ENCODE measurements around the gene LMNTD1.
"Not testable (repeated sequence)": the region's sequence is repeated elsewhere in the genome, so short reads cannot be mapped to it uniquely, and the experiment has no call there.

Gene LMNTD1

DNA sequence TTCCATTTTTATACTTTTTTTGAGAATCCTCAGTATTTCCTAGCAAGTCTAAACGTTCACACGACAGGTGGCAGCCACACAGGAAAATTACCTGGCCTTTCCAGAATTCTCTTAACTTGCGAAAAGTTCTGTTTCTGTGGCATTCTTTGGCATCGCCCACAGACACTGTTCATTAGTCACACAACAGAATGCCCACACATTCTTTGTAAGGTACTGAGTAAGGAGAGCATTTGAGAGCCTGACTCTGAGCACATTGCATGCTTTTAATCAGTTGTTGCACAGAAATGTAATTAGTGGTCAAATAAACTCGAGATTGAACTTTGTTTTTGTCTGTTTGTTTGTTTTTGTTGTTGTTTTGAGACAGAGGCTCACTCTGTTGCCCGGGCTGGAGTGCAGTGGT lies 52.4 kb downstream of the LMNTD1 start:
- no peak overlapping the region for H3K9ac ChIP-seq (ENCODE audit: low read length)
- no peaks in the 10 kb centered on the region for H3K4me1 ChIP-seq (ENCODE audit: control insufficient read depth, insufficient read depth, low read length)
- H3K36me3 ChIP-seq (ENCODE audit: control insufficient read depth, insufficient read depth, low read length): no peaks in the 10 kb centered on the region
- no peaks in the 10 kb centered on the region for H3K27me3 ChIP-seq (ENCODE audit: control insufficient read depth, insufficient read depth, low read length)
- H3K4me3 ChIP-seq (ENCODE audit: low read length): no peak overlapping the region
- H3K9me3 ChIP-seq (ENCODE audit: control insufficient read depth, low read length): no peaks in the 10 kb centered on the region

DNA sequence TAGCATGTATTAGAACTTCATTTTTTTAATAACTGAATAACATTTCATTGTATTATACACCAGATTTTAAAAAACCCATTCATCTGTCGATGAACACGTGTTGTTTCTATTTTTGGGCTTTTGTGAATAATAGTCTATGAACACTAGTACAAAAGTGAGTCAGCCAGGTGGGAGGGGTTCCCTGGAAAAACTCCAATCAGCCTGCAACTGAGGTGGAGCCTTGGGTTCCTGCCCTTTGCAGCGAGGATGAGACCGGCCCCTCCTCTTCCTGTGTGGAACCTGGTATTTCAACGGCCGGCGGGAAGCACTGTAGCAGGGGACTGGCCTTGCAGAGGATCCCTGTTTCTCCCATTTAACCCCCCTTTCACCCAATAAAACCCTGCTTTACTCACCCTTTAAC lies 56.1 kb downstream of the LMNTD1 start:
- H3K4me3 ChIP-seq (ENCODE audit: low read length): no peak overlapping the region
- no peaks in the 10 kb centered on the region for H3K36me3 ChIP-seq (ENCODE audit: control insufficient read depth, insufficient read depth, low read length)
- H3K9me3 ChIP-seq (ENCODE audit: control insufficient read depth, low read length): no peaks in the 10 kb centered on the region
- H3K27me3 ChIP-seq (ENCODE audit: control insufficient read depth, insufficient read depth, low read length): no peaks in the 10 kb centered on the region
- no peak overlapping the region for H3K9ac ChIP-seq (ENCODE audit: low read length)
- no peaks in the 10 kb centered on the region for H3K4me1 ChIP-seq (ENCODE audit: control insufficient read depth, insufficient read depth, low read length)

DNA sequence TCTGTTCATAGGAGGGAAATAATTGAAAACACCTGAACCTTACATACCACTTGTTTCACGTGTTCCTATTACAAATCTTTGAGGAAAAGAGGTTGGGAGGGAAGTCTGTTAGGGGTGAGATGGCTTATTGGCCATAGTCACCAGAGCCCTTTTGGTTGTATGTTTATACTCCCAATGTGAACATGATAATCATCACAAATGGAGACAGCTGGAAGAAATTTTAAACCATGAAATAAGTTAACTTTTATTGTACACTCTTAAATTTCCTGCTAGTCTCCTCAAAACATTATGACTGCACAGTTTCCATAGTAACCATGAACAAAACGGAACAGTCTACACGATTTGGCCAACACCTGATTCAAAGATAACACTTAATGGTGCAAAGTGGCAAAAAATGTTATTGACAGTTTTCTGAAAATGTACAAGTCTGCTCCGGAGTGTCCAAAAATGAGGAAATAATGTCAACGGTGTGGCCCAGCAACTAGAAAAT lies 56.9 kb downstream of the LMNTD1 start:
- Histone ChIP-seq H3K36me3 (ENCODE audit: control insufficient read depth, insufficient read depth, low read length) (no peaks in the 10 kb centered on the region), H3K4me1 (ENCODE audit: control insufficient read depth, insufficient read depth, low read length) (no peaks in the 10 kb centered on the region), H3K27me3 (ENCODE audit: control insufficient read depth, insufficient read depth, low read length) (no peaks in the 10 kb centered on the region), H3K4me3 (ENCODE audit: low read length) (no peak overlapping the region), H3K9me3 (ENCODE audit: control insufficient read depth, low read length) (no peaks in the 10 kb centered on the region), H3K9ac (ENCODE audit: low read length) (no peak overlapping the region)

DNA sequence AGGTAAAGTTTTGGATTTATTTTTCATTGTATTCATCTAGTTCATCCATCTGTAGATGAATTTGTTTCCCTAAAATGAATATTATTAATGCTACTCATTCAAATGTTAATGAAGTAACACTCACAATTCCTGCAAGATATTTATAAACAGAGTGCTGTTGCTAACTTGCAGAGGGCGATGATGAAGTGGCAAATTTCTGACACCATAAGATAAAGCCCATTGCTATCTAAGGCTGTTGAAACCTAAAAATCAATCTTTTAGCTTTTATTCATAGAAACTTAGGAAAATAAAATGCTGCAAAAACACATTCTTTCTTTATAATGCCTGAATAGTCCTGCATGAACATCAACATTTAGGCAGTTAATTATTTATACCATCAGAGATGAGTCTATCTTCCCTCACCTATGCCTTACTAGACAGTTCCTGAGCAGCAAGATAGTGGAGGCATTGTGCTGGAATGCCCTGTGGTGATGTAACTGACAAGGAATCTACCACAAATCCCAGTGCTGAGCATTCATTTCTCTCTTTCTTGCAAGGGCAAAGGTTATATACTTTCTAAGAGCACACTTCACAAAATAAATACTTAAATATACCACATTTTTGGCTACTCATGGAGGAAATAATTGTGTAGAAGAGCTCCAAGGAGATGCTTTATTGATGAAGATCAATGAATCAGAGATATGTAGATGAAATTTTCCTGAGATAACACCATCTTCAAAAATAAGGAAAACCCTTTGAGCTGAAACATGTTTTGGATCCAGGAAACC lies 57.6 kb downstream of the LMNTD1 start:
- H3K4me3 ChIP-seq (ENCODE audit: low read length): no peak overlapping the region
- H3K9me3 ChIP-seq (ENCODE audit: control insufficient read depth, low read length): no peaks in the 10 kb centered on the region
- H3K9ac ChIP-seq (ENCODE audit: low read length): no peak overlapping the region
- no peaks in the 10 kb centered on the region for H3K36me3 ChIP-seq (ENCODE audit: control insufficient read depth, insufficient read depth, low read length)
- H3K27me3 ChIP-seq (ENCODE audit: control insufficient read depth, insufficient read depth, low read length): no peaks in the 10 kb centered on the region
- no peaks in the 10 kb centered on the region for H3K4me1 ChIP-seq (ENCODE audit: control insufficient read depth, insufficient read depth, low read length)

DNA sequence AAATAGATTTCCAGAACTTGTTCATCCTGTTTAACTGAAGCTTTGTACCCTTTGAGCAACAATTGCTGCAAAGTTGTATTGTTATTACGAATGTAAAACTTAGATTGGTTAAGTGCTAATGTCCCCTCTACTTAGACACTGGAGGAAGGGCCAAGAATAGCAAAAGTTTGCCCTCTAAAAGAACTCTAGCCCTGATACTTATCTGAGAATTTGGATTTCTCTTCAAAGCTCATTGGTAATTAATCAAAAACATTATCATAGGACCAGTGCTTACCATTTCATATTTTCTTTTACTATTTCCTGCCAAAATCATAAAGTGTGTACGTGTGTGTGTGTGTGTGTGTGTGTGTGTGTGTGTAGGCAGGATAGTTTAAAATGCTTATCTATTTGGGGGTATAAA lies 58.2 kb downstream of the LMNTD1 start:
- H3K27me3 ChIP-seq (ENCODE audit: control insufficient read depth, insufficient read depth, low read length): no peaks in the 10 kb centered on the region
- no peaks in the 10 kb centered on the region for H3K9me3 ChIP-seq (ENCODE audit: control insufficient read depth, low read length)
- no peaks in the 10 kb centered on the region for H3K4me1 ChIP-seq (ENCODE audit: control insufficient read depth, insufficient read depth, low read length)
- H3K9ac ChIP-seq (ENCODE audit: low read length): no peak overlapping the region
- H3K36me3 ChIP-seq (ENCODE audit: control insufficient read depth, insufficient read depth, low read length): no peaks in the 10 kb centered on the region
- H3K4me3 ChIP-seq (ENCODE audit: low read length): no peak overlapping the region

DNA sequence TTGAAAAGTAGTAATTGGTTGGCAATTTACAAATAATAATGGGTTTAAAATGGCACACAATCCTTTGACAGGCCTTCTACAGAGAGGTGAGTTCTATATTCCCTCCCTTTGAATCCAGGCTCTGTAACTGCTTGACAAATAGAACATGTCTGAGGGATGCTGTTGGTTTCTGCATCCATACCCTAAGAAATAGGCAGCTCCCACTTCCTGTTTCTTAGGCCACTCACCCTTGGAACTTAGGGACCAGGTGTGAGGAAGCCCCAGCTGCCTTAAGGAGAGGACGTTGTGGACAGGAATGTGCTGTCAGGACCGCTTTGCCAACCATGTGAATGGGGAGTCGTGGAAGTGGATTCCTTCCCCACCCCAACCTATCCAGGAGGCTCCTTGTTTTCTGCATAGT lies 59.4 kb downstream of the LMNTD1 start:
- Histone ChIP-seq H3K4me3 (ENCODE audit: low read length) (no peak overlapping the region), H3K4me1 (ENCODE audit: control insufficient read depth, insufficient read depth, low read length) (no peaks in the 10 kb centered on the region), H3K36me3 (ENCODE audit: control insufficient read depth, insufficient read depth, low read length) (no peaks in the 10 kb centered on the region), H3K9me3 (ENCODE audit: control insufficient read depth, low read length) (no peaks in the 10 kb centered on the region), H3K9ac (ENCODE audit: low read length) (no peak overlapping the region), H3K27me3 (ENCODE audit: control insufficient read depth, insufficient read depth, low read length) (no peaks in the 10 kb centered on the region)

DNA sequence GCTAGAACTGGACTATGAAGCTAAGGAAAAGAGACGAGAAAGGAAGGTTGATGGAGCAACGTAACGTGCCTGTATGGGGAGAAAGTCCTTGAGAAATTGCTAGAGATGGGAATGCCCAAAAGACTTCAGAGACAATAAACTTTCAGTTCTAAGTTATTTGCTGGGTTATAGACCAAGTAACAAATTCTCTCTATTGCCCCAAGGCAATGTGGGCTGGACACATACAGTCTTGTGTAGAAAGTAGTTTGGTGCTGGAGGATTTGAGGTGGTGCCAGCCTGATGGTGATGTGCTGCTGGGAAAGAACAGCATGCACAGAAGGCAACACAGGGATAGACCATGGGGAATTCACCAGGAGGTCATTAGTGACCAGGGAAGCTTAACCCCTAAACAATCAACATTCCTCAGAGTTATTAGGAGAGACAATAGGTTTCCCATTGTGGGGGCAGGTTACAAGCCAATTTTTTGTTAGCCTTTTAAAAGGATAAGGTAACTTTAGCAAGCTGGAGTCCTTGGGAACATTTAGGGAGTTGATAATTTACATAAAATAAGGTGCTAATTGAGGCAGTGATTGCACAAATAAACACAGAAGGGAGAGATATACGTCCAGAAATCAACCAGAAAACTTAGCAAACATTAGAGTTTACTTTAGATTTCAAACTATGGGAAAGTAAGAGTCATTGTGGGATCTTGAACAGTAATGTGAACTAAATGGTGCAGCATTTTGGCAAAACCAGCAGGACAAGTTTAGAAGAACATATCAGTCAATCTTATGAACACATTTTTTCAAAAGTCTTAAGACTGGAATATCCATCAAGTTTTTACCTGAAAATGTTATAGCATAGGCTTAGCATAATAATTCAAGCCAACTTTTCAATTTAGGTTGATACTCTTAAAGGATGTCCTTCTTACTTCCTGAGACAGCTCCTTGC lies 61.4 kb downstream of the LMNTD1 start:
- no peaks in the 10 kb centered on the region for H3K36me3 ChIP-seq (ENCODE audit: control insufficient read depth, insufficient read depth, low read length)
- H3K27me3 ChIP-seq (ENCODE audit: control insufficient read depth, insufficient read depth, low read length): no peaks in the 10 kb centered on the region
- H3K4me1 ChIP-seq (ENCODE audit: control insufficient read depth, insufficient read depth, low read length): no peaks in the 10 kb centered on the region
- H3K9me3 ChIP-seq (ENCODE audit: control insufficient read depth, low read length): no peaks in the 10 kb centered on the region
- no peak overlapping the region for H3K4me3 ChIP-seq (ENCODE audit: low read length)
- H3K9ac ChIP-seq (ENCODE audit: low read length): no peak overlapping the region

DNA sequence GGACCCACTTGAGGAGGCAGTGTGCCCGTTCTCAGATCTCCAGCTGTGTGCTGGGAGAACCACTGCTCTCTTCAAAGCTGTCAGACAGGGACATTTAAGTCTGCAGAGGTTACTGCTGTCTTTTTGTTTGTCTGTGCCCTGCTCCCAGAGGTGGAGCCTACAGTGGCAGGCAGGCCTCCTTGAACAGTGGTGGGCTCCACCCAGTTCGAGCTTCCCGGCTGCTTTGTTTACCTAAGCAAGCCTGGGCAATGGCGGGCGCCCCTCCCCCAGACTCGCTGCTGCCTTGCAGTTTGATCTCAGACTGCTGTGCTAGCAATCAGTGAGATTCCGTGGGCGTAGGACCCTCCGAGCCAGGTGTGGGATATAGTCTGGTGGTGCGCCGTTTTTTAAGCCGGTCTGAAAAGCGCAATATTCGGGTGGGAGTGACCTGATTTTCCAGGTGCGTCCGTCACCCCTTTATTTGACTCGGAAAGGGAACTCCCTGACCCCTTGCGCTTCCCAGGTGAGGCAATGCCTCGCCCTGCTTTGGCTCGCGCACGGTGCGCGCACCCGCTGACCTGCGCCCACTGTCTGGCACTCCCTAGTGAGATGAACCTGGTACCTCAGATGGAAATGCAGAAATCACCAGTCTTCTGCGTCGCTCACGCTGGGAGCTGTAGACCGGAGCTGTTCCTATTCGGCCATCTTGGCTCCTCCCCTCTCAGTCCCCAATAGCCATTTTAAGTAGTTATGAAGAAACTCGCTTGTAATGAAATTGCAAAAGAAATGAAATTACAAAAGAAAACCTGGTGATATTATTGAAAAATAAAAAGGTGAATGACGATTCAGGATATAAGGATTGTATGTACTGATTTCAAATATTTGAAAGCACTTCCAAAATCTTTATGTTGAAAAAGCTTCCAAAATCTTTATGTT lies 63.9 kb downstream of the LMNTD1 start:
- H3K4me1 ChIP-seq (ENCODE audit: control insufficient read depth, insufficient read depth, low read length); H3K9me3 ChIP-seq (ENCODE audit: control insufficient read depth, low read length); H3K36me3 ChIP-seq (ENCODE audit: control insufficient read depth, insufficient read depth, low read length); H3K9ac ChIP-seq (ENCODE audit: low read length); H3K4me3 ChIP-seq (ENCODE audit: low read length); H3K27me3 ChIP-seq (ENCODE audit: control insufficient read depth, insufficient read depth, low read length): not testable (repeated sequence)

DNA sequence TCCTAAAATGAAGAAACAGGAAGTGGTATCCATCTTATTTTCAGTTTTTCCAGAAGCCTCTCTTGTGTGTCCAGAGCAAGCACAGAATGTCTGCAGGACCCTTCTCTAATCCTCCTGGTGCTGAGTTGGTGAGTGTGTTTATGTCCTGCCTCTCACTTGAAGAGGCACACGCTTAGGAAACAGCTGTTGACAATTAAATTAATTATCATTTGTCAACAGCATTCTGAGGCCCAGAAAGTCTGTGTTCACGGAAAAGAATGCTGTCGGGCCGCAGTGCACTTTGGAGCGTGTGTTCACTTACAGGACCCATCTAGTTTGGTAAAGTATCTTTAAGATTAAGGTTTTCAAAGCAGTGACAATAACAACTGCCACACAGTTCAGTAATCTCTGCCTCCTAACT lies 70.5 kb downstream of the LMNTD1 start:
- Histone ChIP-seq H3K27me3 (ENCODE audit: control insufficient read depth, insufficient read depth, low read length) (no peaks in the 10 kb centered on the region), H3K9me3 (ENCODE audit: control insufficient read depth, low read length) (no peaks in the 10 kb centered on the region), H3K36me3 (ENCODE audit: control insufficient read depth, insufficient read depth, low read length) (no peaks in the 10 kb centered on the region), H3K4me3 (ENCODE audit: low read length) (no peak overlapping the region), H3K9ac (ENCODE audit: low read length) (no peak overlapping the region), H3K4me1 (ENCODE audit: control insufficient read depth, insufficient read depth, low read length) (no peaks in the 10 kb centered on the region)

DNA sequence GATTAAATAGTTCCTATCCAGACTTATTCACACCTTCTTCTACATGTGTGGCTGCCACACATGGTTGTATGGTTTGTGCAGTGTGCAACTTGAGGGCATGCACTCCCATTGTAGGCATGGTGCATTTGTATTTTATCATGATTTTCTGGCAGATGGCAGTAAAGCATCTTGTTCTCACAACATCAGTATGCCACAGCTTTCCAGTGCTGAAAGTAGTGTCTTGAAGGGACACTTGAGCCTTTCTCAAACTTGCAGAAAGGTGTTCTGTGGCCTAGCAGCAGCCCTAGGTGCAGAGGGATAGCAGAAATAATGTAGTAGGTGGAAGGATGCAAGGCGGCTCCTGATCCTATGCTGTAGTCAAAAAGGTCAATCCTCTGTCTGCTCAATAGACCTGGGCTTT lies 72.9 kb downstream of the LMNTD1 start:
- Histone ChIP-seq H3K4me3 (ENCODE audit: low read length) (no peak overlapping the region), H3K9me3 (ENCODE audit: control insufficient read depth, low read length) (no peaks in the 10 kb centered on the region), H3K9ac (ENCODE audit: low read length) (no peak overlapping the region), H3K4me1 (ENCODE audit: control insufficient read depth, insufficient read depth, low read length) (no peaks in the 10 kb centered on the region), H3K27me3 (ENCODE audit: control insufficient read depth, insufficient read depth, low read length) (no peaks in the 10 kb centered on the region), H3K36me3 (ENCODE audit: control insufficient read depth, insufficient read depth, low read length) (no peaks in the 10 kb centered on the region)

DNA sequence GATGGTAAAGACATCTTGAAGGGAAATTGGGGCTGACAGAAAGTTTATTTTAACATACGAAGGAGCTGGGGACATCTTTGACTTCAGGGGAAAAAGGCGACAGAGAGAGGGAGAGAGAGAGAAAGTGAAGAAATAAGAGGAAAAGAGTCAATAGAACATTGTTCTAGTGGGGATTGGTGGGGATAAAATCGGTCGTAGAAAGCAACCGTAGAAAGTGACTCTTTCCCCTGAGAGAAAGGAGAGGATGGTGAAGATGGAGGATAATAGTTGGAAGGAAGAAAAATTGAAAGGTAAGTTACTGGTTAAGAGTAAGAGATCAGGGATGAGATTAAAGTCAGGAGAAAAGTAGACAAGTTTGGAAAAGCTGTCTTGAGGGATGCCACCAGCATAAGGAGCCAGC lies 75.9 kb downstream of the LMNTD1 start:
- H3K9me3 ChIP-seq (ENCODE audit: control insufficient read depth, low read length): no peaks in the 10 kb centered on the region
- H3K4me3 ChIP-seq (ENCODE audit: low read length): no peak overlapping the region

More for the DNA sequence above, 75.9 kb downstream of the LMNTD1 start:
- Histone ChIP-seq H3K9ac (ENCODE audit: low read length) (no peak overlapping the region), H3K4me1 (ENCODE audit: control insufficient read depth, insufficient read depth, low read length) (no peaks in the 10 kb centered on the region), H3K27me3 (ENCODE audit: control insufficient read depth, insufficient read depth, low read length) (no peaks in the 10 kb centered on the region), H3K36me3 (ENCODE audit: control insufficient read depth, insufficient read depth, low read length) (no peaks in the 10 kb centered on the region)
